Osteocyte (in vitro differentiated cells): ENCODE measurements around the gene DLG2. TPM values are rescaled to one million over a fixed set of nuclear protein-coding genes. Genes with fewer than 3 reads are reported as not detected.

ENCODE experiments used
- DNase-seq: peaks from one replicate; pipeline ENCODE4 v3.0.0; 2021; ENCODE audit warnings: mixed read lengths; ENCODE audit not compliant: unreplicated experiment; ENCODE audit errors: extremely low spot score
- H3K27ac Mint-ChIP-seq: one replicate; pipeline ENCODE4 v1.8.0; 2021; ENCODE audit warnings: mild to moderate bottlenecking, mixed read lengths; ENCODE audit not compliant: unreplicated experiment
- H3K27me3 Mint-ChIP-seq: one replicate; pipeline ENCODE4 v1.8.0; 2021; ENCODE audit warnings: mixed read lengths; ENCODE audit not compliant: unreplicated experiment
- H3K36me3 Mint-ChIP-seq: one replicate; pipeline ENCODE4 v1.8.0; 2021; ENCODE audit warnings: mixed read lengths; ENCODE audit not compliant: unreplicated experiment
- H3K4me1 Mint-ChIP-seq: one replicate; pipeline ENCODE4 v1.8.0; 2021; ENCODE audit warnings: mixed read lengths; ENCODE audit not compliant: unreplicated experiment
- H3K4me3 Mint-ChIP-seq: one replicate; pipeline ENCODE4 v1.8.0; 2021; ENCODE audit warnings: mild to moderate bottlenecking, moderate library complexity, mixed read lengths; ENCODE audit not compliant: unreplicated experiment
- H3K9me3 Mint-ChIP-seq: one replicate; pipeline ENCODE4 v1.8.0; 2021; ENCODE audit warnings: mixed read lengths; ENCODE audit not compliant: unreplicated experiment
- CTCF ChIP-seq: fragments of 200-600 bp; sonication (generic); IDR thresholded peaks from 2 replicates; pipeline ENCODE4 v1.5.0; 2021; ENCODE audit warnings: antibody characterized with exemption, mild to moderate bottlenecking, moderate library complexity
- total RNA-seq: library from RNA; stranded (reverse); gene quantifications from 2 replicates; pipeline ENCODE4 v1.2.1, GENCODE V29; 2021

Gene DLG2
- total RNA-seq, 1 donor from 2014 or later, result 2.1 TPM

- no peak for TF ChIP-seq CTCF
- H3K36me3 Mint-ChIP-seq, result no peaks in the 10 kb centered on the region
- H3K4me1 Mint-ChIP-seq, result no peaks in the 10 kb centered on the region
- H3K4me3 Mint-ChIP-seq, result no peak overlapping the region
- H3K27me3 Mint-ChIP-seq, result no peaks in the 10 kb centered on the region
- H3K9me3 Mint-ChIP-seq, result no peaks in the 10 kb centered on the region
- DNase-seq, result no peak
- H3K27ac Mint-ChIP-seq, result no peak overlapping the region
Observed at GRCh38 chr11:84232511-84232910, 1394.6 kb downstream of the DLG2 start.

- no peak for DNase-seq
- Mint-ChIP-seq H3K27ac (no peak overlapping the region), H3K36me3 (no peaks in the 10 kb centered on the region), H3K27me3 (no peaks in the 10 kb centered on the region), H3K4me1 (no peaks in the 10 kb centered on the region), H3K9me3 (no peaks in the 10 kb centered on the region), H3K4me3 (no peak overlapping the region)
- no peak for TF ChIP-seq CTCF
Observed at GRCh38 chr11:84230402-84230801, 1396.7 kb downstream of the DLG2 start.

- Mint-ChIP-seq H3K4me1 (no peaks in the 10 kb centered on the region), H3K36me3 (no peaks in the 10 kb centered on the region), H3K27me3 (no peaks in the 10 kb centered on the region), H3K9me3 (no peaks in the 10 kb centered on the region), H3K4me3 (no peak overlapping the region), H3K27ac (no peak overlapping the region)
- no peak for DNase-seq
- no peak for TF ChIP-seq CTCF
Observed at GRCh38 chr11:84227970-84228665, 1399.0 kb downstream of the DLG2 start.

GRCh38 chr11:84224042-84224441, 1403.1 kb downstream of the DLG2 start:
- TF ChIP-seq CTCF, result no peak
- Mint-ChIP-seq H3K9me3 (no peaks in the 10 kb centered on the region), H3K4me1 (no peaks in the 10 kb centered on the region), H3K4me3 (no peak overlapping the region), H3K27me3 (no peaks in the 10 kb centered on the region), H3K27ac (no peak overlapping the region), H3K36me3 (no peaks in the 10 kb centered on the region)
- DNase-seq, result no peak

GRCh38 chr11:84218318-84218717, 1408.8 kb downstream of the DLG2 start:
- Mint-ChIP-seq H3K27me3 (no peaks in the 10 kb centered on the region), H3K4me3 (no peak overlapping the region), H3K9me3 (no peaks in the 10 kb centered on the region), H3K36me3 (no peaks in the 10 kb centered on the region), H3K27ac (no peak overlapping the region), H3K4me1 (no peaks in the 10 kb centered on the region)
- no peak for DNase-seq
- no peak for TF ChIP-seq CTCF
